ENCODE measurements around the gene ALK.

ALK gene

GRCh38 chr2:29786361-29786760 lies 135.0 kb downstream of the ALK start:
- H3K36me3 ChIP-seq (ENCODE audit: control insufficient read depth, low read depth, low read length) = no peaks in the 10 kb centered on the region
- no peak overlapping the region for H3K4me3 ChIP-seq (ENCODE audit: low read length)
- no peak overlapping the region for H3K9ac ChIP-seq (ENCODE audit: low read length)
- H3K27me3 ChIP-seq (ENCODE audit: control insufficient read depth, insufficient read depth, low read length) = no peaks in the 10 kb centered on the region
- no peak overlapping the region for H3K27ac ChIP-seq (ENCODE audit: low read length)
- no peaks in the 10 kb centered on the region for H3K4me1 ChIP-seq (ENCODE audit: control insufficient read depth, low read depth, low read length)
- no peaks in the 10 kb centered on the region for H3K9me3 ChIP-seq (ENCODE audit: control insufficient read depth, low read depth, low read length)

GRCh38 chr2:29783666-29784065 lies 137.7 kb downstream of the ALK start:
- no peak overlapping the region for H3K9ac ChIP-seq (ENCODE audit: low read length)
- H3K4me1 ChIP-seq (ENCODE audit: control insufficient read depth, low read depth, low read length) = no peaks in the 10 kb centered on the region
- H3K4me3 ChIP-seq (ENCODE audit: low read length) = no peak overlapping the region
- no peak overlapping the region for H3K27ac ChIP-seq (ENCODE audit: low read length)
- no peaks in the 10 kb centered on the region for H3K36me3 ChIP-seq (ENCODE audit: control insufficient read depth, low read depth, low read length)
- no peaks in the 10 kb centered on the region for H3K9me3 ChIP-seq (ENCODE audit: control insufficient read depth, low read depth, low read length)
- H3K27me3 ChIP-seq (ENCODE audit: control insufficient read depth, insufficient read depth, low read length) = no peaks in the 10 kb centered on the region

- Histone ChIP-seq H3K36me3 (ENCODE audit: control insufficient read depth, low read depth, low read length) (no peaks in the 10 kb centered on the region), H3K4me3 (ENCODE audit: low read length) (no peak overlapping the region), H3K27ac (ENCODE audit: low read length) (no peak overlapping the region), H3K4me1 (ENCODE audit: control insufficient read depth, low read depth, low read length) (no peaks in the 10 kb centered on the region), H3K9me3 (ENCODE audit: control insufficient read depth, low read depth, low read length) (no peaks in the 10 kb centered on the region), H3K9ac (ENCODE audit: low read length) (no peak overlapping the region), H3K27me3 (ENCODE audit: control insufficient read depth, insufficient read depth, low read length) (no peaks in the 10 kb centered on the region)
These were observed 138.6 kb downstream of the ALK start for GRCh38 chr2:29782549-29783458.

- no peak overlapping the region for H3K4me3 ChIP-seq (ENCODE audit: low read length)
- H3K36me3 ChIP-seq (ENCODE audit: control insufficient read depth, low read depth, low read length) = no peaks in the 10 kb centered on the region
- H3K27me3 ChIP-seq (ENCODE audit: control insufficient read depth, insufficient read depth, low read length) = no peaks in the 10 kb centered on the region
- H3K27ac ChIP-seq (ENCODE audit: low read length) = no peak overlapping the region
- no peaks in the 10 kb centered on the region for H3K4me1 ChIP-seq (ENCODE audit: control insufficient read depth, low read depth, low read length)
- H3K9ac ChIP-seq (ENCODE audit: low read length) = no peak overlapping the region
- no peaks in the 10 kb centered on the region for H3K9me3 ChIP-seq (ENCODE audit: control insufficient read depth, low read depth, low read length)
These were observed 139.3 kb downstream of the ALK start for GRCh38 chr2:29782087-29782486.

GRCh38 chr2:29780906-29781305 lies 140.5 kb downstream of the ALK start:
- H3K36me3 ChIP-seq (ENCODE audit: control insufficient read depth, low read depth, low read length) = no peaks in the 10 kb centered on the region
- H3K9me3 ChIP-seq (ENCODE audit: control insufficient read depth, low read depth, low read length) = no peaks in the 10 kb centered on the region
- no peaks in the 10 kb centered on the region for H3K27me3 ChIP-seq (ENCODE audit: control insufficient read depth, insufficient read depth, low read length)
- H3K4me3 ChIP-seq (ENCODE audit: low read length) = no peak overlapping the region
- no peaks in the 10 kb centered on the region for H3K4me1 ChIP-seq (ENCODE audit: control insufficient read depth, low read depth, low read length)
- H3K9ac ChIP-seq (ENCODE audit: low read length) = no peak overlapping the region
- H3K27ac ChIP-seq (ENCODE audit: low read length) = no peak overlapping the region

GRCh38 chr2:29777161-29777560 lies 144.2 kb downstream of the ALK start:
- Histone ChIP-seq H3K27ac (ENCODE audit: low read length) (no peak overlapping the region), H3K9me3 (ENCODE audit: control insufficient read depth, low read depth, low read length) (no peaks in the 10 kb centered on the region), H3K4me3 (ENCODE audit: low read length) (no peak overlapping the region), H3K4me1 (ENCODE audit: control insufficient read depth, low read depth, low read length) (no peaks in the 10 kb centered on the region), H3K27me3 (ENCODE audit: control insufficient read depth, insufficient read depth, low read length) (no peaks in the 10 kb centered on the region), H3K36me3 (ENCODE audit: control insufficient read depth, low read depth, low read length) (no peaks in the 10 kb centered on the region), H3K9ac (ENCODE audit: low read length) (no peak overlapping the region)

GRCh38 chr2:29776406-29776805 lies 145.0 kb downstream of the ALK start:
- Histone ChIP-seq H3K9ac (ENCODE audit: low read length) (no peak overlapping the region), H3K36me3 (ENCODE audit: control insufficient read depth, low read depth, low read length) (no peaks in the 10 kb centered on the region), H3K27me3 (ENCODE audit: control insufficient read depth, insufficient read depth, low read length) (no peaks in the 10 kb centered on the region), H3K4me3 (ENCODE audit: low read length) (no peak overlapping the region), H3K27ac (ENCODE audit: low read length) (no peak overlapping the region), H3K9me3 (ENCODE audit: control insufficient read depth, low read depth, low read length) (no peaks in the 10 kb centered on the region), H3K4me1 (ENCODE audit: control insufficient read depth, low read depth, low read length) (no peaks in the 10 kb centered on the region)

- no peaks in the 10 kb centered on the region for H3K36me3 ChIP-seq (ENCODE audit: control insufficient read depth, low read depth, low read length)
- H3K9ac ChIP-seq (ENCODE audit: low read length) = no peak overlapping the region
- H3K27me3 ChIP-seq (ENCODE audit: control insufficient read depth, insufficient read depth, low read length) = no peaks in the 10 kb centered on the region
- H3K4me3 ChIP-seq (ENCODE audit: low read length) = no peak overlapping the region
- H3K9me3 ChIP-seq (ENCODE audit: control insufficient read depth, low read depth, low read length) = no peaks in the 10 kb centered on the region
- H3K4me1 ChIP-seq (ENCODE audit: control insufficient read depth, low read depth, low read length) = no peaks in the 10 kb centered on the region
- H3K27ac ChIP-seq (ENCODE audit: low read length) = no peak overlapping the region
These were observed 145.4 kb downstream of the ALK start for GRCh38 chr2:29775937-29776336.

- no peaks in the 10 kb centered on the region for H3K27me3 ChIP-seq (ENCODE audit: control insufficient read depth, insufficient read depth, low read length)
- no peaks in the 10 kb centered on the region for H3K9me3 ChIP-seq (ENCODE audit: control insufficient read depth, low read depth, low read length)
- no peak overlapping the region for H3K9ac ChIP-seq (ENCODE audit: low read length)
- H3K27ac ChIP-seq (ENCODE audit: low read length) = no peak overlapping the region
- no peak overlapping the region for H3K4me3 ChIP-seq (ENCODE audit: low read length)
- H3K36me3 ChIP-seq (ENCODE audit: control insufficient read depth, low read depth, low read length) = no peaks in the 10 kb centered on the region
- no peaks in the 10 kb centered on the region for H3K4me1 ChIP-seq (ENCODE audit: control insufficient read depth, low read depth, low read length)
These were observed 146.8 kb downstream of the ALK start for GRCh38 chr2:29774624-29775023.

- H3K36me3 ChIP-seq (ENCODE audit: control insufficient read depth, low read depth, low read length) = no peaks in the 10 kb centered on the region
- H3K9ac ChIP-seq (ENCODE audit: low read length) = no peak overlapping the region
- H3K27ac ChIP-seq (ENCODE audit: low read length) = no peak overlapping the region
- H3K4me1 ChIP-seq (ENCODE audit: control insufficient read depth, low read depth, low read length) = no peaks in the 10 kb centered on the region
- no peaks in the 10 kb centered on the region for H3K27me3 ChIP-seq (ENCODE audit: control insufficient read depth, insufficient read depth, low read length)
- no peaks in the 10 kb centered on the region for H3K9me3 ChIP-seq (ENCODE audit: control insufficient read depth, low read depth, low read length)
- H3K4me3 ChIP-seq (ENCODE audit: low read length) = no peak overlapping the region
These were observed 150.5 kb downstream of the ALK start for GRCh38 chr2:29770846-29771245.

- Histone ChIP-seq H3K4me1 (ENCODE audit: control insufficient read depth, low read depth, low read length) (no peaks in the 10 kb centered on the region), H3K36me3 (ENCODE audit: control insufficient read depth, low read depth, low read length) (no peaks in the 10 kb centered on the region), H3K27ac (ENCODE audit: low read length) (no peak overlapping the region), H3K27me3 (ENCODE audit: control insufficient read depth, insufficient read depth, low read length) (no peaks in the 10 kb centered on the region), H3K9me3 (ENCODE audit: control insufficient read depth, low read depth, low read length) (no peaks in the 10 kb centered on the region), H3K4me3 (ENCODE audit: low read length) (no peak overlapping the region), H3K9ac (ENCODE audit: low read length) (no peak overlapping the region)
These were observed 151.5 kb downstream of the ALK start for GRCh38 chr2:29769847-29770246.

Data from iPS-18a (cell line).